BE2C (cell line): ENCODE data around the gene AIP.

Source experiments
- DNase-seq: peaks from one replicate; pipeline ENCODE4 v3.0.0-alpha.2; 2020
- H3K27me3 ChIP-seq: fragments of 250-450 bp; sonication (Bioruptor Pico); 2 replicates; pipeline ENCODE4 v1.5.1; 2020; ENCODE audit warnings: mild to moderate bottlenecking
- H3K36me3 ChIP-seq: fragments of 250-450 bp; sonication (Bioruptor Pico); 2 replicates; pipeline ENCODE4 v1.5.1; 2020; ENCODE audit warnings: mild to moderate bottlenecking
- H3K4me1 ChIP-seq: fragments of 250-450 bp; sonication (Bioruptor Pico); 2 replicates; pipeline ENCODE4 v1.5.1; 2020
- H3K4me3 ChIP-seq: 2 replicates; pipeline ENCODE4 v1.5.1; 2011; ENCODE audit warnings: low read depth, low read length
- H3K9me3 ChIP-seq: fragments of 250-450 bp; sonication (Bioruptor Pico); 2 replicates; pipeline ENCODE4 v1.5.1; 2020
- TF ChIP-seq, protein P1 (sequence below): IDR thresholded peaks from 2 replicates; pipeline ENCODE4 v1.5.1; 2012; ENCODE audit warnings: mild to moderate bottlenecking, low read depth, low read length

The AIP gene

DNA sequence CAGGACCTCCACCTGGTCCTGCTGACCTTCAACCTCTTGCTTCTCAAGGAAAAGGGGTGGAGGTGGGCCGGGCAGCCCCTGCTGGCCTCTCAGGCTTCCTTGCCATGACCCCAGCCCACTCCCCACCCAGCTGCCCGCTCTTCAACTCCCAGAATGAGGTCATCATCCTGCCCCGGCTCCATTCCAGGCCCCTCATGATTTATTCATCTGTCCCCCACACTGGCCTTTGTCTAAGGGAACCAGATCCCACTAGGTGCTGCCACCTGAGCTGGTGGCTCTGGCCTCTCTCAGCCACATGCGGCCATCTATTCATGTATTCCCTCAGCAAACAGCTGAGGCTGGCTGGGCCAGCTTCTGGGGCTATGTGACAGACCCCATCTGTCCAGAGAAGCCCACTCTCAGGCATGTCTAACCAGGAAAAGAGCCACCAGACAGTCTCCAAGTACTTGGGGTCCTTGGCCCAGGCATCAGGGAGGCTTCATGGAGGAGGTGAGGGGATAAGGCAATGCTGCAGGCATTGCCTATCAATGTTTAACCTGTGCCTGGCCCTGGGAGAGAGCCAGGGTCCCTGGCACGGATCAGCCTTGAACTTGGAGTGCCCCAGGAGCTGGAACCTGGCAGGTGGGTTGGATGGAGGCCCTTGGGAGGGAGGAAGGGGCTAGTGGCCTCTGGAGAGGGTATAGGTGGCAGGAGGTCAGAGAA is 42.6 kb downstream of the AIP start:
- no peak for DNase-seq
- Histone ChIP-seq H3K36me3 (no peaks in the 10 kb centered on the region), H3K4me1 (no peaks in the 10 kb centered on the region), H3K4me3 (no peak overlapping the region), H3K9me3 (no peaks in the 10 kb centered on the region), H3K27me3 (no peaks in the 10 kb centered on the region)
- TF ChIP-seq, protein P1, sequence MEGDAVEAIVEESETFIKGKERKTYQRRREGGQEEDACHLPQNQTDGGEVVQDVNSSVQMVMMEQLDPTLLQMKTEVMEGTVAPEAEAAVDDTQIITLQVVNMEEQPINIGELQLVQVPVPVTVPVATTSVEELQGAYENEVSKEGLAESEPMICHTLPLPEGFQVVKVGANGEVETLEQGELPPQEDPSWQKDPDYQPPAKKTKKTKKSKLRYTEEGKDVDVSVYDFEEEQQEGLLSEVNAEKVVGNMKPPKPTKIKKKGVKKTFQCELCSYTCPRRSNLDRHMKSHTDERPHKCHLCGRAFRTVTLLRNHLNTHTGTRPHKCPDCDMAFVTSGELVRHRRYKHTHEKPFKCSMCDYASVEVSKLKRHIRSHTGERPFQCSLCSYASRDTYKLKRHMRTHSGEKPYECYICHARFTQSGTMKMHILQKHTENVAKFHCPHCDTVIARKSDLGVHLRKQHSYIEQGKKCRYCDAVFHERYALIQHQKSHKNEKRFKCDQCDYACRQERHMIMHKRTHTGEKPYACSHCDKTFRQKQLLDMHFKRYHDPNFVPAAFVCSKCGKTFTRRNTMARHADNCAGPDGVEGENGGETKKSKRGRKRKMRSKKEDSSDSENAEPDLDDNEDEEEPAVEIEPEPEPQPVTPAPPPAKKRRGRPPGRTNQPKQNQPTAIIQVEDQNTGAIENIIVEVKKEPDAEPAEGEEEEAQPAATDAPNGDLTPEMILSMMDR, result no peak

DNA sequence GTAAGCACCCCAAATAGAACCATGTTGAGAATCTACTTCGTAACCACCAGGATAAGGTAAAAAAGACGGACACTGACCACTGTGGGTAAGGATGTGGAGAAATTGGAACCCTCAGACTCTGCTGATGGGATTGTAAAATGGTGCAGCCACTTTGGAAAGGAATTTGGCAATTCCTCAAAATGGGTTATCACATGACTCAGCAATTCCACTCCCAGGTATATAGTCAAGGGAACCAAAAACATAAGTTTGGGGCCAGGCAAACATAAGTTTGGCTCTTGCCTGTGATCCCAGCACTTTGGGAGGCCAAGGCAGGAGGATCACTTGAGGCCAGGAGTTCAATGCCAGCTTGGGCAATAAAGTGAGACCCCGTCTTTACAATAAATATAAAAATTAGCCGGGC is 45.5 kb downstream of the AIP start:
- Histone ChIP-seq H3K9me3 (no peaks in the 10 kb centered on the region), H3K36me3 (no peaks in the 10 kb centered on the region), H3K4me3 (no peak overlapping the region), H3K27me3 (no peaks in the 10 kb centered on the region), H3K4me1 (no peaks in the 10 kb centered on the region)
- DNase-seq, result no peak
- TF ChIP-seq, protein P1, result no peak

DNA sequence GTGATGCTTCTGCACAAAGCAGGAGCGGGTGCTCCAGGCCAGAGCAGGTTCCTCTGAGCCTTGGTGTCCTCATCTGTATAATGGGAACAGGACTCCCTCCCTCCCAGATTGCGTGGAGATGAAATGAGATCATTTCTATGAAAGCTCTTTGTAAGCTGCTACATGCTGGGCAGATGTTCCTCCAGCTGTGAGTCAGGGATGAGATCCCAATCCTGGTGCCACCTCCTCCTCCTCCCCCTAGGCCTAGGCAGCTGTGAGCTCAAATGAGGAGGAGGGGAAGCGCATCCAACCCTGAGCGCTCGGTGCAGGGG is 47.4 kb downstream of the AIP start:
- H3K4me3 ChIP-seq, result no peak overlapping the region
- H3K4me1 ChIP-seq, result no peaks in the 10 kb centered on the region
- TF ChIP-seq, protein P1, result no peak
- no peaks in the 10 kb centered on the region for H3K9me3 ChIP-seq
- H3K36me3 ChIP-seq, result no peaks in the 10 kb centered on the region
- no peak for DNase-seq
- H3K27me3 ChIP-seq, result no peaks in the 10 kb centered on the region

DNA sequence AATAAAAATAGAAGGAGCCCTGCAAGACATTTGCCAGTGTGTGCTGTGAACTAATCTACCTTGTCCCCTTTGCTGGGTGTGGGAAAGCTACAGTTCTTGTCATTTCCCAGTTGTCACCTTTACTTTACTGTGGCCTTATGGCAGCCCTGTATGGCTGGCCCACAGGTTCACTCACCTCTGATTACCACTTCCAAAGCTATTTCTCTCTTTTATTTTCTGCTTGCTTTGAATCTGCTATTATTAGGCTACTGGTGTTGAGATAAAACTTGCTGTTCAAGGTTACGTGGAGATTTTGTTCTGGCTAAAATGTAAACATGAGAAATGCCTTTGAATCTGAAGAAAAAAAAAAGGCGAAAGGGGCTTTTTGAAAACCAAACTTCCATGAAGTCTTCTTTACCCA is 50.1 kb downstream of the AIP start:
- Histone ChIP-seq H3K9me3 (no peaks in the 10 kb centered on the region), H3K27me3 (no peaks in the 10 kb centered on the region), H3K4me1 (no peaks in the 10 kb centered on the region), H3K36me3 (no peaks in the 10 kb centered on the region), H3K4me3 (no peak overlapping the region)
- no peak for DNase-seq
- TF ChIP-seq, protein P1, result no peak

DNA sequence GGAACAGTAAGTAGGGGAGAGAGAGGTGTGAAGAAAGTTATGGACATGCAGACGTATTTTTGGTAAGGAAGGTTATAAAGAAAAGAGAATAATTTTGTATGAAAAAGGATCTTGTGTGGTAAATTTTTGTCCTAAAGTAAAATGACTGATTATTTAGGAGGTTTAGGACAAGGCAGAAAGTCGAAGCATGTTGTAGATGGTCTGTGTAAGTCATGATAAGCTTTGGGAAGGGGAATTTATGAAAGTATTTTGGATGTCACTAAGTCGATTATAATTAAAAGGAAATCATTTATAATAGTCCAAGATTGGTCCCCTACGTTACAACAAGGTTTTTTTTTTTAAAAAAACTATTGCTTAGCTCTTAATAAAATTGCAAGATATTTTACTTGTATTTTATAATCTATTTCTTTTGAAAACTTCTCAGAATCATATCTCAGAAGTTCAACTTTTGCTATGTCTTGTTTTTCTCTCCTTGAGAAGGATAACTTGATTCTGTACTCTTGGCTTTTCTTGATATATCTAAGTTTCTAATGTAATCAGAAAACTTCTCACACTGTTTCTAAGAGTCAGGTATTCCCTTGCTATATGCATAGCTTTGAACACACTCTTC is 51.3 kb downstream of the AIP start:
- TF ChIP-seq, protein P1, result no peak
- no peaks in the 10 kb centered on the region for H3K4me1 ChIP-seq
- no peaks in the 10 kb centered on the region for H3K36me3 ChIP-seq
- H3K9me3 ChIP-seq, result no peaks in the 10 kb centered on the region
- no peak for DNase-seq
- H3K27me3 ChIP-seq, result no peaks in the 10 kb centered on the region
- no peak overlapping the region for H3K4me3 ChIP-seq

DNA sequence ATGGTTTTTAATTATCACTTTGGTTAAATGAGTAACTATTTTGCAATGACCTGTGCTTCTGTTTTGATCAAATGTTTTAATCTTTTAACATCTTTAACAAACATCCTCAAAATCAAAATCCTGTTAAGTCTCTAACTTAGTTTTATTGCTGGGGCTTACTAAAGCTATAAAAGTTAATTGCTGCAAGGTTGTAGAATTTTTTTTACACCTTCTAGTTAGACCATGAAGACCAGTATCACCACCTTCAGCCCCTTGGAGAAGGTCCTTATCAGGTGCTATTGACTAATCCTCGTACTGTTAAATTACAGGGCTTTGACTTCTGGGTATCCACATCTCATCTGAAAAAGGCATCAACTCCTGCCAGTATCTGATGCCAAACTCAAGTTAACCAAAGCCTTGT is 52.7 kb downstream of the AIP start:
- Histone ChIP-seq H3K4me3 (no peak overlapping the region), H3K9me3 (no peaks in the 10 kb centered on the region; the same call in 1 of the 2 replicates), H3K27me3 (no peaks in the 10 kb centered on the region), H3K4me1 (no peaks in the 10 kb centered on the region), H3K36me3 (no peaks in the 10 kb centered on the region)
- no peak for DNase-seq
- TF ChIP-seq, protein P1, result no peak
